ENCODE measurements around the gene RAB11FIP4. TPM values are rescaled to one million over a fixed set of nuclear protein-coding genes. Genes with fewer than 3 reads are reported as not detected.

Gene RAB11FIP4
- total RNA-seq, 2 donors from 2014 or later = 0.68 to 3.7 TPM

GRCh38 chr17:31531336-31531980, 140.0 kb downstream of the RAB11FIP4 start:
- TF ChIP-seq CTCF (IDR thresholded peaks at IDR 0.05) = no peak
- Histone ChIP-seq H3K9me3 (no peaks in the 10 kb centered on the region), H3K27ac (no peak overlapping the region), H3K4me1 (ENCODE audit: control insufficient read depth in 1 of 2, low read depth in 2 of 2) (peaks cover 9 to 34% of the 10 kb centered on the region in 2 donors), H3K36me3 (no peaks in the 10 kb centered on the region), H3K4me3 (no peak overlapping the region), H3K27me3 (replicated peaks; ENCODE audit: insufficient read depth) (no peaks in the 10 kb centered on the region)
- no peak for DNase-seq (ENCODE audit: low spot score)
- no peak for ATAC-seq (ENCODE audit: insufficient number of reproducible peaks, low FRiP score, low read depth)

- Histone ChIP-seq H3K27ac (no peak overlapping the region), H3K36me3 (no peaks in the 10 kb centered on the region), H3K27me3 (replicated peaks; ENCODE audit: insufficient read depth) (no peaks in the 10 kb centered on the region), H3K9me3 (no peaks in the 10 kb centered on the region), H3K4me3 (no peak overlapping the region), H3K4me1 (ENCODE audit: control insufficient read depth in 1 of 2, low read depth in 2 of 2) (peaks cover 9 to 31% of the 10 kb centered on the region in 2 donors)
- no peak for DNase-seq (ENCODE audit: low spot score)
- no peak for TF ChIP-seq CTCF (IDR thresholded peaks at IDR 0.05)
- ATAC-seq (ENCODE audit: insufficient number of reproducible peaks, low FRiP score, low read depth) = no peak
Observed at GRCh38 chr17:31532081-31532480, 140.6 kb downstream of the RAB11FIP4 start.

GRCh38 chr17:31532526-31532925, 141.1 kb downstream of the RAB11FIP4 start:
- H3K9me3 ChIP-seq = no peaks in the 10 kb centered on the region
- no peak for TF ChIP-seq CTCF (IDR thresholded peaks at IDR 0.05)
- no peak overlapping the region for H3K27ac ChIP-seq
- H3K27me3 ChIP-seq (replicated peaks; ENCODE audit: insufficient read depth) = no peaks in the 10 kb centered on the region
- peaks cover 9 to 30% of the 10 kb centered on the region in 2 donors for H3K4me1 ChIP-seq (ENCODE audit: control insufficient read depth in 1 of 2, low read depth in 2 of 2)
- ATAC-seq (ENCODE audit: insufficient number of reproducible peaks, low FRiP score, low read depth) (no peak), DNase-seq (ENCODE audit: low spot score) (no peak)
- no peak overlapping the region for H3K4me3 ChIP-seq
- no peaks in the 10 kb centered on the region for H3K36me3 ChIP-seq

- ATAC-seq (ENCODE audit: insufficient number of reproducible peaks, low FRiP score, low read depth) = peak; percentile 33
- no peak for DNase-seq (ENCODE audit: low spot score)
- H3K9me3 ChIP-seq = no peaks in the 10 kb centered on the region
Observed at GRCh38 chr17:31533546-31534155, 142.2 kb downstream of the RAB11FIP4 start.

More at GRCh38 chr17:31533546-31534155, 142.2 kb downstream of the RAB11FIP4 start:
- TF ChIP-seq CTCF (IDR thresholded peaks at IDR 0.05) = no peak
- peaks cover 8 to 31% of the 10 kb centered on the region in 2 donors for H3K4me1 ChIP-seq (ENCODE audit: control insufficient read depth in 1 of 2, low read depth in 2 of 2)
- no peak overlapping the region for H3K27ac ChIP-seq
- H3K36me3 ChIP-seq = no peaks in the 10 kb centered on the region
- no peak overlapping the region for H3K4me3 ChIP-seq
- H3K27me3 ChIP-seq (replicated peaks; ENCODE audit: insufficient read depth) = no peaks in the 10 kb centered on the region
